H1 (cell line): ENCODE data around the gene HACE1. TPM values are rescaled to one million over a fixed set of nuclear protein-coding genes. Genes with fewer than 3 reads are reported as not detected.

Source experiments
- CTCF ChIA-PET: fragments of 300-600 bp; sonication (Branson Sonifier 250); formaldehyde crosslinking; loops from one replicate; lab custom pipeline; 2021; ENCODE audit not compliant: partially characterized antibody; lab: Charles Lee
- POLR2A ChIA-PET: fragments of 300-600 bp; sonication (Branson Sonifier 250); formaldehyde crosslinking; loops from one replicate; lab custom pipeline; 2021; ENCODE audit warnings: inconsistent platforms; ENCODE audit not compliant: partially characterized antibody; lab: Charles Lee
- DNase-seq, 2 experiments: peaks; one replicate each; pipeline versions ENCODE4 v3.0.0 to v3.0.0-alpha.2; 2010 to 2022; ENCODE audit warnings: low spot score in 2 of 2, low read depth in 1 of 2, mixed read lengths in 1 of 2
- FAIRE-seq: peaks from 2 replicates; lab custom pipeline; 2011; peaks lifted over from hg19 to GRCh38; lab: Jason Lieb, UNC
- H2AFZ ChIP-seq: 2 replicates; pipeline ENCODE4 v1.8.1; 2012; ENCODE audit warnings: low read length, inconsistent platforms
- H2AK5ac ChIP-seq: 2 replicates; pipeline ENCODE4 v1.6.1; 2013; ENCODE audit warnings: low read depth, low read length
- H2BK120ac ChIP-seq: replicated peaks from 2 replicates; pipeline ENCODE3; 2013; ENCODE audit warnings: low read depth, low read length, inconsistent platforms
- H2BK12ac ChIP-seq: 2 replicates; pipeline ENCODE4 v1.6.1; 2013; ENCODE audit warnings: low read depth, low read length
- H2BK15ac ChIP-seq: 2 replicates; pipeline ENCODE4 v1.6.1; 2013; ENCODE audit warnings: low read length
- H2BK20ac ChIP-seq: 2 replicates; pipeline ENCODE4 v1.6.1; 2013; ENCODE audit warnings: low read length
- H2BK5ac ChIP-seq: 2 replicates; pipeline ENCODE4 v1.6.1; 2013; ENCODE audit warnings: low read depth, low read length
- H3K14ac ChIP-seq: 2 replicates; pipeline ENCODE4 v1.6.1; 2013; ENCODE audit warnings: inconsistent platforms; ENCODE audit not compliant: insufficient read length
- H3K18ac ChIP-seq: 2 replicates; pipeline ENCODE4 v1.6.1; 2013; ENCODE audit warnings: low read length; ENCODE audit errors: extremely low read depth
- H3K23ac ChIP-seq: 2 replicates; pipeline ENCODE4 v1.6.1; 2013; ENCODE audit warnings: inconsistent platforms; ENCODE audit not compliant: insufficient read length
- H3K23me2 ChIP-seq: 2 replicates; pipeline ENCODE4 v1.6.1; 2013; ENCODE audit warnings: low read depth, low read length
- H3K27ac ChIP-seq: 2 replicates; pipeline ENCODE4 v1.6.1; 2011; ENCODE audit warnings: low read depth, low read length, inconsistent platforms
- H3K27me3 ChIP-seq, 4 experiments: replicated peaks in 1 of 4; 1 replicate in 1 of 4; 2 replicates in 3 of 4; pipeline versions ENCODE4 v1.6.1 to v1.8.1; 2011 to 2013; ENCODE audit warnings: low read length in 3 of 4, mild to moderate bottlenecking in 3 of 4, inconsistent platforms in 2 of 4, mixed read lengths in 2 of 4, moderate library complexity in 1 of 4; ENCODE audit not compliant: control insufficient read depth in 3 of 4, insufficient read depth in 3 of 4; ENCODE audit errors: extremely low read depth in 1 of 4
- H3K36me3 ChIP-seq, 4 experiments: 2 replicates each; pipeline versions ENCODE4 v1.6.1 to v1.8.1; 2011 to 2013; ENCODE audit warnings: mild to moderate bottlenecking in 4 of 4, low read length in 3 of 4, moderate library complexity in 2 of 4, control low read depth in 1 of 4, inconsistent platforms in 1 of 4; ENCODE audit not compliant: insufficient read depth in 4 of 4, control insufficient read depth in 2 of 4
- H3K4ac ChIP-seq: replicated peaks from 2 replicates; pipeline ENCODE3; 2013; ENCODE audit warnings: low read length, low read depth, mixed read lengths, inconsistent platforms; ENCODE audit not compliant: insufficient read length
- H3K4me1 ChIP-seq, 4 experiments: replicated peaks in 1 of 4; 1 replicate in 1 of 4; 2 replicates in 3 of 4; pipeline versions ENCODE4 v1.6.1 to v1.8.1; 2011 to 2013; ENCODE audit warnings: low read length in 3 of 4, inconsistent platforms in 2 of 4, mixed read lengths in 1 of 4; ENCODE audit not compliant: insufficient read depth in 4 of 4, control insufficient read depth in 3 of 4
- H3K4me2 ChIP-seq, 2 experiments: 2 replicates each; pipeline versions ENCODE4 v1.6.1 to v1.8.1; 2011 to 2013; ENCODE audit warnings: low read depth in 2 of 2, low read length in 2 of 2, control low read depth in 1 of 2, inconsistent platforms in 1 of 2, mild to moderate bottlenecking in 1 of 2; ENCODE audit not compliant: insufficient read depth in 1 of 2
- H3K4me3 ChIP-seq, 4 experiments: fragments of 200-600, 300-600 bp in 1 of 4; sonication (generic), shearing (Covaris generic), sonication (Bioruptor Twin) in 1 of 4; 2 replicates each; pipeline versions ENCODE4 v1.5.1 to v1.8.1; 2011 to 2016; ENCODE audit warnings: low read length in 4 of 4, low read depth in 3 of 4, control low read depth in 2 of 4, inconsistent platforms in 2 of 4, mild to moderate bottlenecking in 2 of 4, mixed read lengths in 1 of 4, moderate library complexity in 1 of 4; ENCODE audit not compliant: insufficient read depth in 2 of 4; ENCODE audit errors: extremely low read depth in 1 of 4
- H3K56ac ChIP-seq: replicated peaks from 2 replicates; pipeline ENCODE3; 2013; ENCODE audit warnings: low read depth, mild to moderate bottlenecking, mixed read lengths, low read length, inconsistent platforms; ENCODE audit not compliant: insufficient read length
- H3K79me1 ChIP-seq: 2 replicates; pipeline ENCODE4 v1.6.1; 2013; ENCODE audit warnings: low read depth, low read length, control low read depth
- H3K79me2 ChIP-seq, 2 experiments: 2 replicates each; pipeline versions ENCODE4 v1.6.1 to v1.8.1; 2012 to 2013; ENCODE audit warnings: low read length in 2 of 2, mild to moderate bottlenecking in 2 of 2, inconsistent platforms in 1 of 2; ENCODE audit not compliant: insufficient read depth in 2 of 2, control insufficient read depth in 1 of 2
- H3K9ac ChIP-seq, 4 experiments: replicated peaks in 1 of 4; 1 replicate in 1 of 4; 2 replicates in 3 of 4; pipeline versions ENCODE4 v1.6.1 to v1.8.1; 2011 to 2013; ENCODE audit warnings: low read depth in 3 of 4, low read length in 3 of 4, control low read depth in 2 of 4, mild to moderate bottlenecking in 2 of 4, moderate library complexity in 2 of 4, inconsistent platforms in 1 of 4; ENCODE audit errors: extremely low read depth in 1 of 4
- H3K9me3 ChIP-seq, 2 experiments: 2 replicates each; pipeline versions ENCODE4 v1.6.1 to v1.8.1; 2012 to 2013; ENCODE audit warnings: mild to moderate bottlenecking in 2 of 2, moderate library complexity in 2 of 2, control low read depth in 1 of 2, inconsistent platforms in 1 of 2, low read depth in 1 of 2, low read length in 1 of 2, mixed read lengths in 1 of 2; ENCODE audit not compliant: insufficient read depth in 2 of 2
- H4K20me1 ChIP-seq, 2 experiments: replicated peaks in 1 of 2; 2 replicates each; pipeline versions ENCODE3 to v1.8.1; 2011 to 2013; ENCODE audit warnings: inconsistent platforms in 2 of 2, low read length in 2 of 2, mild to moderate bottlenecking in 1 of 2; ENCODE audit not compliant: insufficient read depth in 2 of 2, control insufficient read depth in 1 of 2
- H4K5ac ChIP-seq: 2 replicates; pipeline ENCODE4 v1.6.1; 2013; ENCODE audit warnings: low read length, low read depth, mixed read lengths, inconsistent platforms; ENCODE audit not compliant: insufficient read length
- H4K8ac ChIP-seq: 2 replicates; pipeline ENCODE4 v1.8.0; 2013; ENCODE audit warnings: mild to moderate bottlenecking, moderate library complexity, low read length, inconsistent platforms; ENCODE audit not compliant: insufficient read depth; ENCODE audit errors: extremely low read depth
- H4K91ac ChIP-seq: replicated peaks from 2 replicates; pipeline ENCODE3; 2013; ENCODE audit warnings: low read length, mixed read lengths, inconsistent platforms; ENCODE audit not compliant: insufficient read length
- ASH2L ChIP-seq: fragments of 200-600, 300-600 bp; sonication (generic); IDR thresholded peaks from one replicate; pipeline ENCODE4 v1.7.1; 2017; ENCODE audit warnings: low read length
- CHD1 ChIP-seq: IDR thresholded peaks from 2 replicates; pipeline ENCODE4 v1.6.1; 2012; ENCODE audit warnings: low read depth, low read length, improper control_type of control experiment
- EZH2 ChIP-seq: fragments of 200-600 bp; sonication (generic); IDR thresholded peaks from 2 replicates; pipeline ENCODE4 v1.7.1; 2012; ENCODE audit warnings: low read depth, mild to moderate bottlenecking, moderate library complexity, low read length, inconsistent platforms; ENCODE audit not compliant: severe bottlenecking
- FOSL1 ChIP-seq: IDR thresholded peaks from 2 replicates; pipeline ENCODE4 v1.6.1; 2011; ENCODE audit warnings: mild to moderate bottlenecking, low read depth, low read length, moderate library complexity; ENCODE audit not compliant: insufficient read depth
- HDAC6 ChIP-seq: IDR thresholded peaks from one replicate; pipeline ENCODE4 v1.7.1; 2012; ENCODE audit warnings: low read depth, mild to moderate bottlenecking, inconsistent platforms, low read length, moderate library complexity
- NANOG ChIP-seq: IDR thresholded peaks from 2 replicates; pipeline ENCODE4 v1.6.1; 2011; ENCODE audit warnings: low read length, low read depth, mild to moderate bottlenecking, inconsistent platforms; ENCODE audit not compliant: insufficient read depth, poor library complexity, severe bottlenecking
- POLR2A ChIP-seq, 2 experiments: IDR thresholded peaks; 1 replicate in 1 of 2; 2 replicates in 1 of 2; pipeline ENCODE4 v1.6.1; 2011; ENCODE audit warnings: low read depth in 2 of 2, low read length in 2 of 2, mild to moderate bottlenecking in 2 of 2; ENCODE audit errors: control extremely low read depth in 1 of 2
- SP1 ChIP-seq: IDR thresholded peaks from 2 replicates; pipeline ENCODE4 v1.6.1; 2011; ENCODE audit warnings: low read depth, low read length
- SP4 ChIP-seq: IDR thresholded peaks from 2 replicates; pipeline ENCODE4 v1.6.1; 2012; ENCODE audit warnings: low read length, inconsistent platforms
- TAF7 ChIP-seq: optimal IDR thresholded peaks from 2 replicates; pipeline ENCODE3; 2011; ENCODE audit warnings: low read depth, mild to moderate bottlenecking, inconsistent platforms, low read length, moderate library complexity, borderline replicate concordance
- TEAD4 ChIP-seq: IDR thresholded peaks from 2 replicates; pipeline ENCODE4 v1.6.1; 2012; ENCODE audit warnings: low read depth, low read length, inconsistent platforms, mixed read lengths
- WGBS, 2 experiments: shearing (Covaris generic) in 1 of 2; methylation state at CpG; one replicate each; pipeline versions ENCODE4 v1.1.6 to v1.1.7; 2013 to 2015; ENCODE audit warnings: low lambda C conversion rate in 2 of 2, mixed read lengths in 2 of 2, inconsistent platforms in 1 of 2, low coverage in 1 of 2, missing lambda C conversion rate in 1 of 2; ENCODE audit not compliant: insufficient replicate concordance in 2 of 2, insufficient coverage in 1 of 2, insufficient read length in 1 of 2; ENCODE audit errors: extremely low coverage in 1 of 2, missing lambda C conversion rate in 1 of 2; 5-methylcytosine and 5-hydroxymethylcytosine counted together
- polyA plus RNA-seq, 7 experiments: library from polyadenylated mRNA; depleted of rRNA in 3 of 7; stranded (reverse) in 5 of 7; unstranded in 2 of 7; fragments of >200 nt in 5 of 7; fragments of 200-250 nt in 2 of 7; gene quantifications; 1 replicate in 5 of 7; 2 replicates in 1 of 7; 4 replicates in 1 of 7; pipeline versions ENCODE4 v1.2.1 to v1.2.3, GENCODE V29; 2011 to 2013; ENCODE audit warnings: missing spikeins in 2 of 7, mixed read lengths in 2 of 7
- total RNA-seq: library from RNA; stranded (reverse); fragmentation: NEBNext Ultra II Directional; extraction: Animal tissue kit (Norgen Biotek cat#: 25700); gene quantifications from 2 replicates; pipeline ENCODE4 v1.2.1, GENCODE V29; 2021

The HACE1 gene
- total and polyA plus RNA-seq, 2 of the 8 experiments (the other 6 are each of a cell fraction or from before 2014, with no cell fraction given), result 7.1 to 21.3 TPM

DNA sequence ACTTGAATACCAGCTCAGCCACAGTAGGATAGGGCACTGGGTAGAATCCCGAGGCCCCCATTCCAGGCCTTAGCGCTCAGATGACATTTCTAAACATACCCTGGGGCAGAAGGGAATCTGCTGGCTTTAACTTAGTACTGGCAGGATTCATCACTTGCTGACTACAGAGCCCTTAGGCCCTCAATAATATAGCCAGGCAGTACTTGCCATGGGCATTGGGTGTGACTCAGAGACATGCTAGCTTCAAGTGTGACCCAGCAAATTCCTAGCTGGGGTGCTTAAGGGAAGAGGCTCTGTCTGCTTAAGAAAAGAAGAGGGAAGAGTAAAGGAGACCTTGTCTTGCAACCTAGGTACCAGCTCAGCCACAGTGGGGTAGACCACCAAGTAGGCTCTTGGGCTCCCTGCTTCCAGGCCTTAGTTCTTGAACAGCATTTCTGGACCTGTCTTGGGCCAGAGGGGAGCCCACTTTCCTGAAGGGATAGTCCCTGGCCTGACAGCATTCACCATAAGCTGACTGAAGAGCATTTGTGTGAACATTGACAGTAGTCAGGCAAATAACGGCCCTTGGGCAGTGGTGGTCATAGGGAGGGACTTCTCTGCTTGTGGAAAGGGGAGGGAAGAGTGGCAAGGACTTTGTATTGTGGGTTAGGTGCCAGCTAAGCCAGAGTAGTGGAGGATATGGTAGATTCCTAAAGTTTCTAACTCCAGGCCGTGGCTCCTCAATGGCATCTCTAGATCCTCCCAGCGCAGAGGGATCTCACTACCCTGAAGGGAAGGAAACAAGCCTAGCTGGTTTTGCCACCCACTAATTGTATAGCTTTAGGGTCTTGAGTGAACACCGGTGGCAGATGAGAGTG lies 48.5 kb upstream of the HACE1 start:
- no peak for DNase-seq
- no peaks in the 10 kb centered on the region for H3K36me3 ChIP-seq
- H3K79me2 ChIP-seq, result no peaks in the 10 kb centered on the region
- H3K4me1 ChIP-seq, result 0 out of 7 replicates have a peak, but pooled peaks cover 0 to 4% (median 0%) of the 10 kb centered on the region in 4 experiments
- ChIA-PET CTCF (interaction anchor here (0.6 to 2.9 kb wide), 4 partner anchors 10 to 345 kb away, joined by 3 to 8 read pairs (median 5); no protein-coding TSS in a partner anchor), POLR2A (interaction anchor here (2.1 kb wide), 1 partner anchor 48 kb away, joined by 8 read pairs; the partner anchor contains the start of gene LIN28B)
- no peak overlapping the region for H4K91ac ChIP-seq
- no peak overlapping the region for H3K4me3 ChIP-seq
- no peaks in the 10 kb centered on the region for H3K23me2 ChIP-seq
- H3K27me3 ChIP-seq, result no peaks in the 10 kb centered on the region
- H2BK15ac ChIP-seq, result no peak overlapping the region
- no peak overlapping the region for H3K9ac ChIP-seq
- H3K23ac ChIP-seq, result no peak overlapping the region
- no peak overlapping the region for H4K8ac ChIP-seq
- FAIRE-seq, result no peak
- no peak overlapping the region for H2BK5ac ChIP-seq
- H2BK120ac ChIP-seq, result no peak overlapping the region
- no peaks in the 10 kb centered on the region for H3K79me1 ChIP-seq
- H3K18ac ChIP-seq, result no peak overlapping the region
- H3K4me2 ChIP-seq, result no peak overlapping the region
- no peak overlapping the region for H3K4ac ChIP-seq
- no peak overlapping the region for H2AFZ ChIP-seq
- H4K5ac ChIP-seq, result no peak overlapping the region
- H4K20me1 ChIP-seq, result no peaks in the 10 kb centered on the region
- no peak overlapping the region for H3K27ac ChIP-seq
- no peak overlapping the region for H2AK5ac ChIP-seq
- no peak overlapping the region for H2BK12ac ChIP-seq
- H2BK20ac ChIP-seq, result no peak overlapping the region
- 96% methylated on average over 6 of the region's 6 CpGs; no CpG with 5 or more reads in 1 of the 2 experiments for WGBS, 2 experiments
- H3K56ac ChIP-seq, result no peak overlapping the region
- no peak overlapping the region for H3K14ac ChIP-seq
- H3K9me3 ChIP-seq, result no peaks in the 10 kb centered on the region
- no peak for TF ChIP-seq POLR2A (IDR thresholded peaks at IDR 0.05; ENCODE audit: control extremely low read depth in 1 of 2, low read depth in 2 of 2, low read length in 2 of 2)
- TF ChIP-seq CHD1, result no peak
- no peak for TF ChIP-seq NANOG
- TF ChIP-seq SP4, result no peak
- no peak for TF ChIP-seq TAF7
- no peak for TF ChIP-seq EZH2
- no peak for TF ChIP-seq ASH2L
- TF ChIP-seq SP1, result no peak
- no peak for TF ChIP-seq TEAD4
- TF ChIP-seq FOSL1, result no peak
- TF ChIP-seq HDAC6, result no peak
